Transverse colon (tissue), 4 donors: ENCODE results near the gene ATP11A. TPM values are rescaled to one million over a fixed set of nuclear protein-coding genes. Genes with fewer than 3 reads are reported as not detected.

Source experiments
- DNase-seq: peaks from one replicate; pipeline ENCODE4 v3.0.0-alpha.2; 2019
- H3K27ac ChIP-seq, 4 donors: fragments of 200-600 bp; sonication (generic); 2 replicates each; pipeline ENCODE4 v1.5.1; 2016 to 2018; ENCODE audit warnings: inconsistent platforms in 4 of 4
- H3K27me3 ChIP-seq: fragments of 200-600 bp; sonication (generic); 2 replicates; pipeline ENCODE4 v1.5.1; 2017; ENCODE audit warnings: inconsistent platforms
- H3K36me3 ChIP-seq, 4 donors: fragments of 200-600 bp; sonication (generic); 2 replicates each; pipeline ENCODE4 v1.5.1; 2017 to 2019; ENCODE audit warnings: inconsistent platforms in 4 of 4
- H3K4me1 ChIP-seq, 4 donors: fragments of 200-600 bp; sonication (generic); 2 replicates each; pipeline ENCODE4 v1.5.1; 2017 to 2020; ENCODE audit warnings: inconsistent platforms in 4 of 4
- H3K4me3 ChIP-seq, 4 donors: fragments of 200-600 bp; sonication (generic); 1 replicate in 1 of 4; 2 replicates in 3 of 4; pipeline versions ENCODE4 v1.5.1 to v1.6.1; 2017 to 2019; ENCODE audit warnings: inconsistent platforms in 4 of 4
- H3K9me3 ChIP-seq, 2 donors: fragments of 200-600 bp; sonication (generic); 2 replicates each; pipeline ENCODE4 v1.5.1; 2017 to 2019; ENCODE audit warnings: inconsistent platforms in 2 of 2
- CTCF ChIP-seq, 5 experiments: fragments of 200-600 bp in 3 of 5; fragments of 450-650 bp in 2 of 5; sonication (generic) in 3 of 5; IDR thresholded peaks; 1 replicate in 2 of 5; 2 replicates in 3 of 5; pipeline ENCODE4 v1.5.1; 2016 to 2017; ENCODE audit warnings: antibody characterized with exemption in 5 of 5, inconsistent platforms in 3 of 5, mild to moderate bottlenecking in 2 of 5, moderate library complexity in 1 of 5
- EP300 ChIP-seq: sonication (generic); formaldehyde crosslinking; IDR thresholded peaks from one replicate; pipeline ENCODE4 v1.6.1; 2017; ENCODE audit warnings: antibody characterized with exemption, low read depth
- POLR2A ChIP-seq: fragments of 450-650 bp; IDR thresholded peaks from one replicate; pipeline ENCODE4 v1.6.1; 2016; ENCODE audit warnings: antibody characterized with exemption, mild to moderate bottlenecking, moderate library complexity
- POLR2AphosphoS5 ChIP-seq, 3 donors: sonication (generic); formaldehyde crosslinking; IDR thresholded peaks; one replicate each; pipeline ENCODE4 v1.6.1; 2016; ENCODE audit warnings: antibody characterized with exemption in 3 of 3
- WGBS, 2 donors: methylation state at CpG; one replicate each; pipeline ENCODE4 v1.1.5; 2018; ENCODE audit warnings: low coverage in 1 of 2; 5-methylcytosine and 5-hydroxymethylcytosine counted together
- in situ Hi-C, 4 donors: fragments of 200-750 bp; cut with MboI; loops; one replicate each; pipeline versions ENCODE4 v1.15.0 to v1.15.1; 2017; ENCODE audit warnings: low sequenced_read_pairs in 3 of 4, low pct_ligation_motif_present in 1 of 4, low pct_unique_long_range_greater_than_20kb in 1 of 4
- intact Hi-C: fragments of 100-400 bp; cut with DNase I; formaldehyde crosslinking; loops from one replicate; pipeline ENCODE4 v1.15.1; 2023; ENCODE audit warnings: low total_unique reads
- total RNA-seq, 4 donors: library from RNA; depleted of rRNA; stranded (reverse); fragments of >200 nt; gene quantifications; one replicate each; pipeline ENCODE4 v1.1.0, GENCODE V29; 2016

ATP11A gene
- total RNA-seq, 4 donors from 2014 or later = 10.2 to 17.5 (median 13.3) TPM

- Histone ChIP-seq H3K4me3 (no peak overlapping the region), H3K9me3 (no peaks in the 10 kb centered on the region), H3K4me1 (peaks cover 8 to 31% (median 28%) of the 10 kb centered on the region in 4 donors), H3K27me3 (peaks cover 24% of the 10 kb centered on the region), H3K27ac (no peak overlapping the region), H3K36me3 (no peaks in the 10 kb centered on the region)
- intact Hi-C loops = no loop called here
- DNase-seq = no peak
- 80% methylated on average over 40 of the region's 40 CpGs; no CpG with 5 or more reads in 1 of the 2 donors for WGBS, 2 donors
- TF ChIP-seq EP300 (no peak), POLR2A (no peak), CTCF (IDR thresholded peaks at IDR 0.05) (no peak), POLR2AphosphoS5 (IDR thresholded peaks at IDR 0.05) (no peak)
- in situ Hi-C loops = no loop called here
Measured at GRCh38 chr13:112891477-112892401, 201.9 kb downstream of the ATP11A start.

GRCh38 chr13:112892426-112893206, 202.8 kb downstream of the ATP11A start:
- intact Hi-C loops (no loop called here), in situ Hi-C loops (no loop called here)
- 9 to 22% methylated on average over 8 to 18 of the region's 22 CpGs for WGBS, 2 donors
- Histone ChIP-seq H3K9me3 (no peaks in the 10 kb centered on the region), H3K4me3 (no peak overlapping the region), H3K27ac (peak overlapping the region in 2 of 4 donors; percentile 38 to 63), H3K27me3 (peaks cover 24% of the 10 kb centered on the region), H3K4me1 (peaks cover 8 to 31% (median 28%) of the 10 kb centered on the region in 4 donors), H3K36me3 (no peaks in the 10 kb centered on the region)
- TF ChIP-seq POLR2AphosphoS5 (IDR thresholded peaks at IDR 0.05) (no peak), POLR2A (no peak), EP300 (no peak), CTCF (IDR thresholded peaks at IDR 0.05) (no peak)
- peak; percentile 52 for DNase-seq

- H3K27me3 ChIP-seq = peaks cover 24% of the 10 kb centered on the region
- peaks cover 8 to 31% (median 28%) of the 10 kb centered on the region in 4 donors for H3K4me1 ChIP-seq
- 54% methylated on average over 7 of the region's 7 CpGs; no CpG with 5 or more reads in 1 of the 2 donors for WGBS, 2 donors
- H3K27ac ChIP-seq = peak overlapping the region in 3 of 4 donors; percentile 38 to 63 (median 61)
- peak overlapping the region in 1 of 4 donors; percentile 50 for H3K4me3 ChIP-seq
- DNase-seq = no peak
- H3K9me3 ChIP-seq = no peaks in the 10 kb centered on the region
- intact Hi-C loops (no loop called here), in situ Hi-C loops (no loop called here)
- TF ChIP-seq POLR2AphosphoS5 (IDR thresholded peaks at IDR 0.05) (no peak), POLR2A (no peak), CTCF (IDR thresholded peaks at IDR 0.05) (no peak), EP300 (no peak)
- no peaks in the 10 kb centered on the region for H3K36me3 ChIP-seq
Measured at GRCh38 chr13:112893207-112893569, 203.3 kb downstream of the ATP11A start.
